Suprapubic skin (tissue), 4 donors: Measurements from ENCODE around the gene BCAS4.

Experiments
- EP300 ChIP-seq: sonication (generic); formaldehyde crosslinking; IDR thresholded peaks from one replicate; pipeline ENCODE4 v1.6.1; 2017; ENCODE audit warnings: antibody characterized with exemption
- POLR2A ChIP-seq, 2 donors: fragments of 450-650 bp; IDR thresholded peaks; one replicate each; pipeline ENCODE4 v1.6.1; 2017; ENCODE audit warnings: antibody characterized with exemption in 2 of 2, mild to moderate bottlenecking in 2 of 2, moderate library complexity in 2 of 2
- POLR2AphosphoS5 ChIP-seq, 3 donors: sonication (generic); formaldehyde crosslinking; IDR thresholded peaks; one replicate each; pipeline ENCODE4 v1.6.1; 2017; ENCODE audit warnings: antibody characterized with exemption in 3 of 3
- TF ChIP-seq, protein P1 (sequence below), 2 donors: fragments of 200-600 bp in 1 of 2; fragments of 450-650 bp in 1 of 2; sonication (generic) in 1 of 2; IDR thresholded peaks; one replicate each; pipeline ENCODE4 v1.5.1; 2016 to 2019; ENCODE audit warnings: antibody characterized with exemption in 2 of 2, mild to moderate bottlenecking in 1 of 2, moderate library complexity in 1 of 2

DNA sequence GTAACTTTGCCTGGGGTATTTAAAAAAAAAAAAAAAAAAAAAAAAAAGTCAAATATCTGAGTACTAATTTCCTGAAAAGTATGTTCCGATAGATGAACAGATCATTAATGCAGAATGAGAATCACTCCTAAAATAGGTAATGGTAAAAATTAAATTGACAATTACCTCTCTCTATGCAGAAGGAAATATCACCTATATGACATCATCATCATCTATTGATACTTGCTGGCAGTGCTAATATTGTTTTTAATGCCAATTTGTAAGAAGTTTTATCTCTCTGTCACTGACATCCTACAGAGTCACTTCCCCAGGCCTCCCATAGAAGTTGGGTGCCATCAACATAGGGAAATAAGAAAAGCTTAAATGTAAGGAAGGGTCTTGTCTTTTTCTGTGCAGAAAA is 106.4 kb downstream of the BCAS4 start:
- TF ChIP-seq, protein P1, sequence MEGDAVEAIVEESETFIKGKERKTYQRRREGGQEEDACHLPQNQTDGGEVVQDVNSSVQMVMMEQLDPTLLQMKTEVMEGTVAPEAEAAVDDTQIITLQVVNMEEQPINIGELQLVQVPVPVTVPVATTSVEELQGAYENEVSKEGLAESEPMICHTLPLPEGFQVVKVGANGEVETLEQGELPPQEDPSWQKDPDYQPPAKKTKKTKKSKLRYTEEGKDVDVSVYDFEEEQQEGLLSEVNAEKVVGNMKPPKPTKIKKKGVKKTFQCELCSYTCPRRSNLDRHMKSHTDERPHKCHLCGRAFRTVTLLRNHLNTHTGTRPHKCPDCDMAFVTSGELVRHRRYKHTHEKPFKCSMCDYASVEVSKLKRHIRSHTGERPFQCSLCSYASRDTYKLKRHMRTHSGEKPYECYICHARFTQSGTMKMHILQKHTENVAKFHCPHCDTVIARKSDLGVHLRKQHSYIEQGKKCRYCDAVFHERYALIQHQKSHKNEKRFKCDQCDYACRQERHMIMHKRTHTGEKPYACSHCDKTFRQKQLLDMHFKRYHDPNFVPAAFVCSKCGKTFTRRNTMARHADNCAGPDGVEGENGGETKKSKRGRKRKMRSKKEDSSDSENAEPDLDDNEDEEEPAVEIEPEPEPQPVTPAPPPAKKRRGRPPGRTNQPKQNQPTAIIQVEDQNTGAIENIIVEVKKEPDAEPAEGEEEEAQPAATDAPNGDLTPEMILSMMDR (IDR thresholded peaks at IDR 0.05), result no peak
- TF ChIP-seq EP300 (no peak), POLR2A (IDR thresholded peaks at IDR 0.05) (no peak), POLR2AphosphoS5 (IDR thresholded peaks at IDR 0.05) (no peak)
